HG03175 (cell line): Measurements from ENCODE around the gene TFF1.

Source experiments
- ATAC-seq: cut with Tn5 transposase; IDR thresholded peaks from one replicate; pipeline ENCODE4 v1.9.1; 2021; ENCODE audit warnings: mild to moderate bottlenecking, moderate library complexity; ENCODE audit not compliant: unreplicated experiment

Gene TFF1

GRCh38 chr21:42346866-42347600, 19.3 kb downstream of the TFF1 start:
- no peak for ATAC-seq

DNA sequence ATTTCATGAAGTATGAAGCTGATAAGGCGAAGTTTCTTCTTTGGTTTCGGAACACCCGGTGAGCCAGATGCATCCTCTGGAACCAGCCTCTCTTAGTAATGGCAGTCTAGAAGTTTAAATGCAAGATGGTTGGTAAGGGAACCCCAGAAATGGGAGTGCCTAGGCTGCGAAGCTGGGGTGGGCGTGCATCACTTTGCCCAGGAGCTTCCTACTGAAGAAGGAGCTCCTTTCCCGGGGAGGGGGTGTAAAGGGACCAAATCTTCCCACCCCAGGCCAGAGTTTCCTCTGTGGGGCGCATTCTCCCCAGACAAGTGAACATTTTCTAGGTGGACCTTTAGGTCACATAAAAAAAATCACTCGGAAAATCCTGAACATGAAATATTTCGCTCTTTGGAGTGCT, 19.9 kb downstream of the TFF1 start:
- ATAC-seq, result no peak

DNA sequence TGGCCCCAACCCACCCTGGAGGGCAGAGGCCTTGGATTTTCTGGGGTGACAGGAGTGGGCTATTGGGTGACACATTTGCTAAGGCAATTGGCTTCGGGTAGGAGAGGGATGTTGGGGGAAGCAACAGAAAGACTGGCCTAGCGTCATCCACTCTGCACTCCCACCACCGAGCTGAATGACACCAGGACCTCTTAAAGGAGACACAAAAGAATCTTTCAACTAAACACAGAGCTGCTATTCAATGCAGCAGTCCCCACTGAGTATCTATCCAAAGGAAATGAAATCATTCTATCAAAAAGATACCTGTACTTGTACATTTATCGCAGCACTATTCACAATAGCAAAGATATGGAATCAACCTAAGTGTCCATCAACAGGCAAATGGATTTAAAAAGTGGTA, 21.7 kb downstream of the TFF1 start:
- ATAC-seq, result no peak

DNA sequence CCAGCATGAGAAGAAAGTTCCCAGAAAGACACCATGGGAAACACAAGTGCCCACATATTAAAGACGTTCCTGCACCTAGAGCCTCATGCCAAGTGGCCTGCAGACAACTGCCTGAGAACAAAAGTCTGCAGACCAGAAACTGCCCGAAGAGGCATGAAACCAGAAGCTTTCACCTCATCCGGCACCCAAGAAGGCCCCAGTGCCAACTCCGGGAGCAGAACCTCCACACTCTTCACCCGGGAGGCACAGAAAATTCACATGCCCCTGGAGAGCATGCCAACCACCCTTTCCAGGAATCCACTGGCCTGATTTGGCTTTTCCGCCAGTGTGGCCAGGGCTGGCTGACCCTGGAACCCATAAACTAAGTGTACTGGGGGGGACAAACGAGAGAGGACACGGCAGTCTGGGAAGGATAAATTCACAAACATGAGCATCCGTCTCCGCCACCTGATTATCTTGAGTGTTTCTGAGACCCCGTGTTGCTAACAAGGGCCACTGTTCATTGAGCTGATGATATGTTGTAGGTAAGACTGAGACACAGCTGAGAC, 22.3 kb downstream of the TFF1 start:
- ATAC-seq, result no peak

DNA sequence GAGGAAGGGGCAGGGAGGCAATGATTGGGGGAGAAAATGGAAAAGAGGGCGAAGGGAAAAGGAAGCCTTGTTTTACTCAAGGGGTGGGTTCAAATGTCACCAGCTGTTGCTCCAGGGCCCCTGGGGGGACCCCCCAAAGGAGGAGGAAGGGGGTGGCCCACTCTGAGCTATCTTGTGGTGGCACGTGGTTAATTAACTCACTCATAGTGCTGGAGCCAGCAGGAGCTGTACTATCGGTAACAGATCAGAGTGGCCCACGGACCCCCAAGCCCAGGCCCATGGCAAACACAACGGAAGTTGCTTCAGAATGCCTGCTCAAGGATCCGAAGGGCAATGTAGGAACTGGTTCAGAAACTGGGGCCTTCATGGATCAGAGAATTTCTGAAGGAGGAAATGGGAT, 22.8 kb downstream of the TFF1 start:
- no peak for ATAC-seq

DNA sequence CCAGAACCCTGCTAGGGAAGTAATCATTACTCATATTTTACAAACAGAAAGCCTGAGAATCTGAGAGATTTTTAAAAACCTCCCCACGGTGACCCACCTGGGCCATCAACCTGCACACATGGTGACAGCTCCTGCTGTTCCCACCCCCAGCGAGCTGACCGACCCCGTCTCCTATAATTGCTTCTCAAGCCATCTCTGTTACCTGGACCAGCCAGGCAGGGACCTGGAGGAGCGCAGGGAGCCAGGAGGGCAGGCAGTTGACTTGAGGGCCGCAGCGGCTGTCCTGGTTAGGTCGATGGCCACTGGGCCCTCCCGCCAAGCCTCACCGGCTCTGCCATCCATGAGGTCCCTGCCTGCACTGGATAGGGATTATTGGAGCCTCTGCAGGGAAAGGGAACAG, 23.2 kb downstream of the TFF1 start:
- no peak for ATAC-seq

DNA sequence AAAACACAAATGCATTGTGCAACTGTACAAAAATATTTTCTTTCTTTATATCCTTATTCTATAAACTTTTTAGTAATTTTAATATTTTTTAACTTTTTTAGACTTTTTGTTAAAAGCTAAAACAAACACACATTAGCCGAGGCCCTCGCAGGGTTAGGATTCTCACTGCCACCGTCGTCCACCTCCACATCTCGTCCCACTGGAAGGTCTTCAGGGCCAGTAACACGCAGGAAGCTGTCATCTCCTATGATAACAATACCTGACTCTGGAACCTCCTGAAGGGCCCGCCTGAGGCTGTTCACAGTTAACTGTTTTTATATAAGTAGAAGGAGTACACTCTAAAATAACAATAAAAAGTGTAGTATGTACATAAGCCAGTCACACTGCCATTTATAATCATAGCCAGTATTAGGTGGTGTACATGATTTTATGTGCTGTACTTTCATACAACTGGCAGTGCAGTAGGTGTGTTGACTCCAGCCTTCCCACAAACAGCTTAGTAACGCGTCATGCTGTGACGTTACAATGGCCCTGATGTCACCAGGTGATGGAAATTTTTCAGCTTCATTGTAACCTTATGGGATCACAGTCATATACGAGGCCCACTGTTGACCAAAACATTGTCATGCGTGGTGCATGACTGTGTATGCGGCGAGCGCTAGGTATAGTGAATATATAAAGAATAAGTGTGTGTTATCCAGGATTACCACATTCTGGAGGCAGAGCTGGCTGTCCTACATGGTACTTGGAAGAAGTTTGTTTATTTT, 24.4 kb downstream of the TFF1 start:
- no peak for ATAC-seq

- ATAC-seq, result no peak
These were observed 25.9 kb downstream of the TFF1 start for GRCh38 chr21:42340187-42341050.

- no peak for ATAC-seq
These were observed 27.3 kb downstream of the TFF1 start for GRCh38 chr21:42338729-42339715.

DNA sequence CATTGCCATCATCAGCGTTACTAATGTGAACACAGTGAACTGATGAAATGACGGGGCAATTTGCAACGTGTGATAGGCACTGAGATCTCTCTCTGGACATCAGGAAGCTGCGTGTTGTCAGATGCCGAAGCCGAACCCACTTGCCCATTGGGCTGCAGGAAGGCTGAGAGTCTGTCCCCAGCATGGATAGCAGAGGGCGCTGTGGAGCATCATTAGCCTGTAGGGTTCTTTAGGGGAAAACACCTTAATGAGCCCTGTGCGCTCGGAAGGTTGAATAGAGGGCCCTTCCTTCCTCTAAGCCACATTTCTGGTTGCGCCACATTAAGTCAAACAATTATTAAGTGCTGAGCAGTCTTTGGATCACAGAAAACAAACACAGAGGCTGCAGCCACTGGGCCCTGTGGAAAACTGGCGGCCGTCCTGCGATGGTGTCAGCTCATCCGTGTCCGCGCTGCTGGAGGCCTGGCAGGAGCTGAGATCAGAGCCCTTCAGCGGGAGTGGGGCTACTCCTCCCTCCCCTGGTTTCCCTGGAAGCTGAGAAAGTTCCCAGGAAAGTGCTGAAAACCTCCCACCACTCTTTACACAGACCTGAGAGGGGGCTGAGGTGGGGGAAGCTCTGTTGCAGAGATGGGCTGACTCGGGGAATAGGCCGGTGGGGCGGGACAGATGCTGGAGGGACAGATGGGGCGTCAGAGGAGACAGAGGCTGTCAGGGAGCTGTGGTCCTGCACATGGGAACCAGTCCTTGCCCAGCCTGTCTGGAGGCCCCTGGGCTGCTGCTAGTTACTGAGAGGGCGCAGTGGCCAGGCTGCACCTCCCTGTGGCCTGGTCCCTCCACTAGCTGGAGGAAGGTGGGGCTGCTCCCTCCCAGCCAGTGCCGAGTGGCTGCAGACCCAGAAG, 28.3 kb downstream of the TFF1 start:
- ATAC-seq, result no peak

GRCh38 chr21:42337276-42337675, 29.1 kb downstream of the TFF1 start:
- no peak for ATAC-seq

GRCh38 chr21:42336054-42336453, 30.3 kb downstream of the TFF1 start:
- no peak for ATAC-seq

DNA sequence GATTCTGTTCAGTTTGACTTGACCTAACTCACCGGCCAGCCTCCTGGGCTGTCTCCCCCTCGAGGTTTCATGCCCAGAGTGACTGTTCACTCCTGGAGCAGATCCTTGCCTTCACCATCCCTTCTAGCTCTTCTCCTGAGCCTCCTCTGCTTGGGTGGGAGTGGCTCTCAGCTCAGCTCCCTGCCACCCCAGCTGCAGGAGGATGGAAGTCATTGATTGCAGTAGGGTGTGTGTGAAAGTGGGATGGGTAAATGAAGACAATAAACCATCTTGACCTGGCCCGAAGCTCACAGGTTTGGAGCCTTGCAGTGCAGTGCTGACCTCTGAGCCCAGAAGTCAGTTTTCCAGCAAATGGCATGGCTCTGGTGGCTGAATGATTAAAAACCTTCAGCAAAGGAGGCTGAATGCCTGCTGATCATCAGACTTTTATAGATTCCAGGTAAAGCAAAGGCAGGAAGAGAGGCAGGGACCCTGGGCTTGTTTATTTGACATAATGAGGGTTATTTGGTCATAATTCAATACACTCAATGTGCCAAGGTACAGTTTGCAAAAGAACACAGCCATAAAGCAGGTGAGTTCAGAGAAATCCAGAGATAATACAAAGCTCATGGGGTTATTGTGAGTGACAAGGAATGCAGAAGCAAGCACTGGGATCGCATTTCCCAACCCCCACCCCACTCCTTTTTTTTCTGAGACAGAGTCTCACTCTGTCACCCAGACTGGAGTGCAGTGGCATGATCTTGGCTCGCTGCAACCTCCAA, 33.6 kb downstream of the TFF1 start:
- no peak for ATAC-seq

DNA sequence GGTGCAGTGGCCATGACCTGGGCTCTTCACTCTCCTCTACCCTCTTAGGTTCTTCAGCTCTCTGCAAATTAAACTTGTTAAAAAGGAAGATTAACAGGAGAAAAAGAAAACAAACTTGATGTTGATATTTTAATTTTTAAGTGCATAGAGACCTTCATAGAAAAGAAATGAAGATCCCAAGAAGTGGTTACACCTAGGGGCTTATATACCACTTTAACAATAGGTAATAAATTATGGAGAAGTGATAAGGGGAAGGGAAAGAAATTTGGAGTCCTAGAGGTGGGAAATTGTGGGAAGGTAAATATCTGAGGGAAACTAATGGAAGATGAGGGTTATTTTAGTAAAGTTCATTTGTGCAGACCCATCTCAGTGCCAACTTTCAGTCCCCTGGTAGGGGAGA, 34.7 kb downstream of the TFF1 start:
- ATAC-seq, result no peak

DNA sequence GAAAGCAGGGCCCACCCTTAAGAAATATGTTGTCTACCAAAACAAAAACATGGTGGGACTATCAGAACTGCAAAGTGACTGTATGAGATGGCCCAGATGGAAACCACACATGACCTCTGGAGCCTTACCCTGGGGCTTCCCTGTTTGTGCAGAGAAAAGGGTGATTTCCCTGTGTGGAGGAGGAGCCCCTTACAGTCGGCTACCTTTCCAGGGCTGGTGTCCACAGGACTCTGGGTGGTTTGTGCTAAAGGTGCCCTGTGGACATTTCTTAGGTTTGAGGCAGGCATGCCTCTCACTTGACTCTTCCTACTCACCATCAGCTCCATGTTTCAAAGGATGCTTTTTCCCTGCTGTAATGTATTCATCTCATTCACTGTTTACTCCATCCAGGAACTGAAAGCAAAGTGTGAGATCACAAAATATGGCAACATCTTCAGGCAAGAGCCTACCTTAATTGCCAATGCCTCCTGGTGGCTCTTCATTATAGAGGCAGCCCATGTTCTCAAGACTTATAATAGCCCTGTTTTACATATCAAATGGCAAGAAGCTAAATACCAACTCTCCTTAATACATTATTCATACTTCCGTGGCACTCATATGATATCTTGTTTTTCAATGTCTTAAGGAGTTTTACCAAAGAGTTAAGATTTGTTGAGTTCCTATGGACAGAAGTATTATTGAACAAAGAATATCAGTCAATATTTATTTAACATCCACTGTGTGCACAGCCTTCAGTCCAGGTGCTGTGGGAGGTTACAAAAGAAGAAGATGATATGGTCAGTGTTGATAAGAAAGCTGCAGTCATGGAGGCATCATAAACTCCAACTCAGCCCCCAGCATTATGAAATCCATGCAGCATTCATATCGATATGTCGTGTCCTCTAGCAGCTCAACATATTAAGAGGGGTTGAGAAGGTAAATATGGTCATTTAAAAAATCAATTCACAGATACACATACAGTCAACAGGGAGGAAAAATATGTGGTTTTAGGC, 35.7 kb downstream of the TFF1 start:
- ATAC-seq, result no peak

DNA sequence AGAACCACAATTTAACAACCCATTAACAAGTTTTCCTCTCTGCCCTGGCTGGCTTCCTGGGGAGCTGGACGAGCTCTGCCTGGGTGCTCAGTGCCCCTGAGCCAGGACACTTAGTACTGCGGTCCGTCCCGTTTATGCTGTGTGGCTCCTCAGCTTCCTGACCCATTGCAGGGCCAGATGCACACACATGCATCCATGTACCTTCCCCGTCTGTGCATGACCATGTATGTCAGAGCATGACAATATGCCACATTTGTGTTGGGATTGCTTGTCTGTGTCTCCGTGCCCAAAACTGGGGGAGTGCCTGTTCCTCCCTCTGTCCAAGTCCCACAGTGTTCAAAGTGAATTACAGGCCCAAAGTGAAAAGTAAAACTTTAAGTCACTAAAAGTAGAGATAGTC, 41.4 kb downstream of the TFF1 start:
- no peak for ATAC-seq

GRCh38 chr21:42321845-42322244, 44.5 kb downstream of the TFF1 start:
- no peak for ATAC-seq
